T-helper 1 cell (primary cell): Measurements from ENCODE around the gene FSHR.

Experiments used
- DNase-seq, 5 donors: peaks; one replicate each; pipeline ENCODE4 v3.0.0-alpha.2; 2012 to 2020

FSHR gene

DNA sequence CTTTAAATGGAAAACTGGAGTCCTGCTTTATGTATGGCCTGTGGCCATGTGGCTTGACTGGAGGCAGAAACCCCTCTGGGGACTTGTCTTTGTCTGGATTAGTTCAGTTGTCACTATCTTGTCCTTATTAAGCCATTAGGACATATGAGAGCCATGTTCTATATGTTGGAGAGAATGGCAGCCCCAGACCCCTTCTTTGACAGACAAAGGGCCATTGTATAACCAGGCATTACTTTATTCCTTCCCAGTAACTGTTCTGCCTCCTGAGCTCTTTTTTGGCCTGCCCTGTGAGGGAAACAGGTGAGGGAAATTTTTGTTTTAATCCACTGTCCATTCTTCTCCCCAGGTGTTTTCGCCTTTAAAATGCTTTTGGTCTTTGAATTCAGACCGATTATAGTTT is 43.3 kb downstream of the FSHR start:
- no peak for DNase-seq

DNA sequence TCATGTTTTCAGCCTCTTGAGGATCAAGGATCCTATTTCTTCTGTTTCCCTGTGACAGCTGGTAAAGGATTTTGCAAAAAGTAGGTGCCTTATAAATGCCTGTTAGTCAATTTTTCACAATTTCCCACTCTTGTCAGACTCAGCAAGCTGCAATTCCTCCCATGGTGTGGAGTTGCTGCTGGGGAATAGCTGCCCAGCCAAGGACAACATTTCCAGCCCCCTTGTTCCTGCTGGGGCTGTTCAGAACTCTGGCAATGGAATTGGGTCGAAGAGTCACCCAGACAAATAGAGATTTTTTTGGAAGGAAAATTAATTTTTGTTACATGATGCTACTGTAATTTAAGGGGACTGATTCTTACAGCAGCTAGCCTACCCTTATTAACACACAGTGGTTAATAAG is 43.7 kb downstream of the FSHR start:
- no peak for DNase-seq

GRCh38 chr2:49108851-49109250 is 45.5 kb downstream of the FSHR start:
- no peak for DNase-seq

DNA sequence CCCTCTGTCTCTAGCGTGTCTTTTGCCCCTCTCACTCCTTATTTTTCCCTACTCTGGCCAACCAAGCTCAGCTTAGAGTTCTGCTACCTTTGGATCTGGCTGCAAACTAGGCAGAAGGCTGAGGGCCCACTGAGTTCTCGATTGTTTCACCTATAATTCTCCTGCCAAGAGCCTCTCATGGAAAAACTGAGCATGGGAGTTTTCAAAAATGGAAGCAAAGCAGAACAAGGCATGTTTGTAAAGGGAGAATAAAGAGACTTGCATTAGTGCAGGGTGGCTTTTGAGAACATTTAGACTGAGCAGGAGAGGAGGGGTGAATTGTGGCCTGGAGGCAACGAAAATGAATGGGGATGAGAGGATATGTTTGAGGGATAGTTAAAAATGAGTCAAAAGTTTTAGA is 45.9 kb downstream of the FSHR start:
- no peak for DNase-seq

DNA sequence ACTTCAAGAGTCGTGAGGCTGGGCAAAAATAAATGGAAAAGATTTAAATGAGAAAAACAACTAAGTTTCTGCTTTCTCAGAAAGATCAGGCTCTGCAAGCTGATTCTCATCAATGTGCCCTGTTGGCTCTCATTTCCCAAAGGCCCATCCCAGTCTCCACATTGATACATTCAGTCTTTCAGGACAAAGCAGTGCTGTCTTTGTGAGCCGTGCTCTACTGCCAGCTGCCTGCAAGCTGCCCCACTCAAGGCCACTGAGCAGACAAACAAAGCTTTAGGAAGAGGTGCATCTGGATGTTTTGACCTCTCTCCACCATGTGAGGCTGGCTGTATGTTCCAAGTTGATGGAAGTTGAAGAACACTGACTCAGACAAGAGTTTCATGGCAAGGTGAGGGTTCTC is 48.8 kb downstream of the FSHR start:
- DNase-seq: no peak

GRCh38 chr2:49102146-49102545 is 52.2 kb downstream of the FSHR start:
- no peak for DNase-seq

- DNase-seq: no peak
These were observed 73.6 kb downstream of the FSHR start for GRCh38 chr2:49080681-49081080.

DNA sequence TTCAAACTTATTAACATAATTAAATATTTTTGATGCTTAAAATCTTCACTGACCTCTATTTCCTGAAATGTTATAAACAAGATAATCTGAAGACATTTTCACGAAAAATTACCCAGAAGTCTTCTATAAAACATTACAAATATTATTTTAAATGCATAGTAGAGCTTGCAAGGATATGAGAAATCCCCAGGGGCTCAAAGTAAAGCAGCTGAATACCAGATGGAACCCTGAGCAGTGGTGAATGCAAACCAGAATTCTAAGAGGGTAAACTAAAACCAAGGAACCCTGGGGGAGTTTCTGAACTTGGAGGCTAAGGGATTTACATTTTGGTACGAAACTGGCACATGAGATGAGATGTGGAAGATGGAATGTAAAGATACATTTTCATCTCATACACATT is 83.6 kb downstream of the FSHR start:
- DNase-seq: no peak

DNA sequence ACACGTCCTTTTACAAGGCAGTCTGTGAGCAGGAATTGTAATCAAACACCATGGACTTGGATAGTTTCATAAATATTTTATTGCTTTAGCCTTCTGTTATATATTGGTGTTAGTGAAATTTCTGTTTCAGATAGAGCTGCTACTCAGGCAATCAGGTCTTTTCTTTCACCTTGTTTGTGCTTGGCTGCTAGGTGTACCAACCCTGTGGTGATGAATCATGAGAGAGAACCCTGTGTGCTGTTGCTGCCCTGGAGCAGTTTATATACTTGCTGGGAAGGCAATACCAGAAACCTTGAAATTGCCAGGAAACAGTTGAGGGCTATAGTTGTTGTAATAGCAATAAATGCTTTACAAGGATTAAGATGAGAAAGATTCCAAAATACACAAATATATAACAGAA is 84.5 kb downstream of the FSHR start:
- no peak for DNase-seq

- DNase-seq: no peak
These were observed 85.7 kb downstream of the FSHR start for GRCh38 chr2:49068613-49069012.

DNA sequence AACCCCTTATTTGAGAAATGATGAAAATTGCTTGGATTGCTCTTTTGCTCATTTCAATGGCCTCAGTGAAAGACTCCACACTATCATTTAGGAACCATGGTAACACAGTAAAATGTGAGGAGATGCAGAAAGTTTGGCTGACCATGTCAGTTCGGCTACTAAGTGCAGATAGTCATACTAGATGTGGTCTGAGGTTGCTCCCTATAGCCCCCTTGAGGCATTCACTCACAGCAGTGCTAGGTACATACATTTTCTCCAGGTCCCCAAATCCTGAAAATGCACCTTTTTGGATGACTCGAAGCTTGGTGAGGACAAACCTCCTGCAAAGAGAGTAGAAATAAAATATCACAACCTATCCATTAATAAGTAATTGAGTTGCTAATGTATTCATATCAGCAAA is 86.3 kb downstream of the FSHR start:
- no peak for DNase-seq

GRCh38 chr2:49053156-49053555 is 101.2 kb downstream of the FSHR start:
- no peak for DNase-seq

- no peak for DNase-seq
These were observed 104.0 kb downstream of the FSHR start for GRCh38 chr2:49050265-49050664.

- DNase-seq: no peak
These were observed 105.2 kb downstream of the FSHR start for GRCh38 chr2:49049161-49049560.

GRCh38 chr2:49045083-49045482 is 109.2 kb downstream of the FSHR start:
- no peak for DNase-seq

DNA sequence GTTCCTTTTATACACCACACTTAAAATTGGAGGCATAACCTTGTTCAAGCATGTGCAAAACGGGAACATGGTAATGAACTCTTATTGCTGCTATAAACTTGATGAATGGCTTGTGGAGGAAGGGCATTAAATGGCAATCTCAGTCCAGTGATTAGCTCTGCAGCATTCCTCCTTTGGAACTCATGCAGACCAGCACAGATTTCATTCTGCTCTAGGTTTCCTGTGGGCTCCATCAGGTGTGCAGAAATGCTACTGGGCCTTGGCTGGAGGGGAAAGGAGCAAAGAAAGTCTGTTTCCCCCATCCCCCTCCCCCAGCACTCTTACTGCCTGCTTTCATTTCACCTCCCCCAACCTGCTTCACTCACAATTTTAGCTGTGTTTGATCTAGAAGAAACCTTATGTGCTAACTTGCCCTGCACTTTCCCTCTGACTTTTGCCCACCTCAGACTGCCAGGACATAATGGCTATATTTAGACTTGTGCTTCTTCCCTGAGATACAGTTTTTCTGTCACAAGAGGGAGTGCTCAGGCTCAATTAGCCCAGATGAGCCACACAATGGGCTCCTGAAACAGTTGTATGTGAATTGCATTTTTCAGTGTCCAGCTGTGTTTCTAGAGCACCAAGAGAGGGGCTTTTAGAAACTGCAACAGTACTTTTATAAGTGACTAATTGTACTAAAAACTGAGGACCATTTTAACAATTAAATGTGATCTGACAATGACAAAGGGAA is 109.8 kb downstream of the FSHR start:
- no peak for DNase-seq

- DNase-seq: no peak
These were observed 110.8 kb downstream of the FSHR start for GRCh38 chr2:49043405-49043982.

- no peak for DNase-seq
These were observed 111.8 kb downstream of the FSHR start for GRCh38 chr2:49042488-49042887.

- no peak for DNase-seq
These were observed 113.3 kb downstream of the FSHR start for GRCh38 chr2:49041061-49041460.

DNA sequence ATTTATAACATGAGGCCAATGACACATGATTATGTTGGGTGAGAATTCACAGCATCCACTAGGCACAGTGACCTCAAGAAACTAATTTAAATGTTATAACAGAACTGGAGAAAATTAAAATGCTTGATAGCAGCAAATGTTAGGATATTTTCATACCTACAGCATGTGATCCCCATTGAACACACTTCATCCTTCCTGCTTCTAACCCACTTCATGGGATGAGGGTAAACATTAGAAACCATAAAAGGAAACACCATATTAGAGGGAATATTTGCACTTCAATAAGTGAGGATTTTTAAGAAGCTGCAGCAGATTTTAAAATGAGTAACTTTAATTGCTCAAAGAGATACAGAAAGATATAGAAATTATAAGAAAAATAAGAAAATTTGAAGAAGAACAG is 117.1 kb downstream of the FSHR start:
- DNase-seq: no peak

GRCh38 chr2:49035481-49035880 is 118.8 kb downstream of the FSHR start:
- no peak for DNase-seq

DNA sequence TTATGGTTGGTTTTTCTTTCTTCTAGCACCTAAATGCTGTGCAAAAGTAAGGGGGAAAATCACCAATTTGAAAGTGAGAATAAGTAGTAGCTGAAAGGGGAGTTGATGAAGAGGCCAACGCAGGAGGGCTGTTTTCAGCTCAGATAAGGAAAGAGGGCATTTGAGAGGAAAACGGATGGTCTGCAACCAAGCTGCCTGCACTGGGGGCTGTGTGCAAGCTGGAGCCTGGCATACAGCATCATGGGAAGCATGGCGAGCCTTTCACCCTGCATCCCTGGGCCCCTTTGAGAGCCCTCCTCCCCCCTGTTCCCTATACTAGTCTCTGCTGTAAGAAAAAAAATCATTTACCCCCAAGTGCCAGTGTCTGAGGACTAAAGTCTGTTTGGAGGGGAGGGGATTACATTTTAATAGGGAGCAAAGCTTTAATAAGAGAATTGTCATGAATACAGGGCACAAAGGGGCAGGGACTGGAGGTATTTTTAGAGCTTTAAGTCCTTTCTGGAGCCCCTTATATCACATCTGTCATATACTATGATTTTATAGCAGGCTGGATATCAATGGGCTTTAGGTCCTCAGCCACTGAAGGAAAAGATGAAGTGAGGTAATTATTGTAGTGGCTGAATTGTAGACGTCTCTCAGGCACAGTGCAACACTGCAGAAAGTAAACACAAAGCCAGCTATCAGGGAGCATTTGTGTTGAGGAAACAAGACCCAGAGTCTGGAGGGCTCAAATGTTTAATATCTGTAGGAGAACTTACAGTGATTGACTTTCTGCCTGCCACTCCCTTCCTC is 120.7 kb downstream of the FSHR start:
- DNase-seq: no peak

DNA sequence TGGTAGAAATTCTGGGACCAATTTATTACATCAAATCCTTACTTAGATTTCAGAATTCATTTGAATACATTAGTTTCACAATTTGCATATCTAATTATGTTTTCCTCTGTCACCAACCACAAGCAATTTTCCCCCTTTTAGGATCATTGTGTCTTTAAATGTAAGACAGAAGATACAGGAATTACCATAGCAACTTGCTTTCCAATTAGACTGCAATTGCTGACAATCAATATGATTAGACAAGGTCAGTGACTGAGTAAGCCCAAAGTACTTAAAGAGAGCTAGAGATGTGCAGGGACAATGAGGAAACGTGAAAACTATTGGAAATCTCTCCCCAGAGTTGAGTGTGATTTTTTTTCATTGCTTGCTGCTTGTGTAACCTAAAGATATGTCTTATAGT is 121.4 kb downstream of the FSHR start:
- no peak for DNase-seq

GRCh38 chr2:49032126-49032525 is 122.2 kb downstream of the FSHR start:
- no peak for DNase-seq
